Vagina (tissue), 2 donors: ENCODE measurements around the gene PRIMA1. TPM values are rescaled to one million over a fixed set of nuclear protein-coding genes. Genes with fewer than 3 reads are reported as not detected.

Experiments
- DNase-seq, 2 donors: peaks; one replicate each; pipeline ENCODE4 v3.0.0-alpha.2; 2017; ENCODE audit errors: extremely low spot score in 2 of 2
- H3K27ac ChIP-seq: fragments of 200-600 bp; sonication (generic); one replicate; pipeline ENCODE4 v1.5.1; 2019
- H3K27me3 ChIP-seq: fragments of 200-600 bp; sonication (generic); one replicate; pipeline ENCODE4 v1.5.1; 2019
- H3K36me3 ChIP-seq, 2 donors: fragments of 200-600 bp; sonication (generic); one replicate each; pipeline ENCODE4 v1.5.1; 2017 to 2019
- H3K4me1 ChIP-seq: fragments of 200-600 bp; sonication (generic); one replicate; pipeline ENCODE4 v1.5.1; 2019
- H3K4me3 ChIP-seq, 2 donors: fragments of 200-600 bp; sonication (generic); 1 replicate in 1 of 2; 2 replicates in 1 of 2; pipeline ENCODE4 v1.5.1; 2016 to 2019
- H3K9me3 ChIP-seq: fragments of 200-600 bp; sonication (generic); one replicate; pipeline ENCODE4 v1.5.1; 2019
- CTCF ChIP-seq, 3 experiments: fragments of 450-650 bp in 2 of 3; fragments of 200-600 bp in 1 of 3; sonication (generic) in 1 of 3; IDR thresholded peaks; one replicate each; pipeline ENCODE4 v1.5.1; 2017 to 2019; ENCODE audit warnings: antibody characterized with exemption in 3 of 3, mild to moderate bottlenecking in 2 of 3, moderate library complexity in 2 of 3
- POLR2A ChIP-seq, 2 donors: fragments of 450-650 bp; IDR thresholded peaks; one replicate each; pipeline ENCODE4 v1.6.1; 2017; ENCODE audit warnings: antibody characterized with exemption in 2 of 2, mild to moderate bottlenecking in 2 of 2, moderate library complexity in 2 of 2
- POLR2AphosphoS5 ChIP-seq, 2 donors: sonication (generic); formaldehyde crosslinking; IDR thresholded peaks; one replicate each; pipeline ENCODE4 v1.9.0; 2017; ENCODE audit warnings: antibody characterized with exemption in 2 of 2, mild to moderate bottlenecking in 2 of 2, low read depth in 1 of 2; ENCODE audit not compliant: insufficient read depth in 1 of 2
- intact Hi-C: fragments of 100-400 bp; cut with DNase I; formaldehyde crosslinking; loops from one replicate; pipeline ENCODE4 v1.15.1; 2023
- total RNA-seq: library from RNA; depleted of rRNA; stranded (reverse); fragments of >200 nt; gene quantifications from one replicate; pipeline ENCODE4 v1.2.3, GENCODE V29; 2016

Gene PRIMA1
- total RNA-seq, 1 donor from 2014 or later: 6.1 TPM

- Histone ChIP-seq H3K27ac (no peak overlapping the region), H3K4me1 (no peaks in the 10 kb centered on the region), H3K27me3 (no peaks in the 10 kb centered on the region), H3K4me3 (no peak overlapping the region), H3K9me3 (no peaks in the 10 kb centered on the region), H3K36me3 (no peaks in the 10 kb centered on the region)
- intact Hi-C loops: no loop called here
- TF ChIP-seq CTCF (IDR thresholded peaks at IDR 0.05) (no peak), POLR2AphosphoS5 (IDR thresholded peaks at IDR 0.05; ENCODE audit: insufficient read depth in 1 of 2, low read depth in 1 of 2) (no peak), POLR2A (IDR thresholded peaks at IDR 0.05) (no peak)
- no peak for DNase-seq
Observed at GRCh38 chr14:93688239-93688666, 100.0 kb downstream of the PRIMA1 start.

DNA sequence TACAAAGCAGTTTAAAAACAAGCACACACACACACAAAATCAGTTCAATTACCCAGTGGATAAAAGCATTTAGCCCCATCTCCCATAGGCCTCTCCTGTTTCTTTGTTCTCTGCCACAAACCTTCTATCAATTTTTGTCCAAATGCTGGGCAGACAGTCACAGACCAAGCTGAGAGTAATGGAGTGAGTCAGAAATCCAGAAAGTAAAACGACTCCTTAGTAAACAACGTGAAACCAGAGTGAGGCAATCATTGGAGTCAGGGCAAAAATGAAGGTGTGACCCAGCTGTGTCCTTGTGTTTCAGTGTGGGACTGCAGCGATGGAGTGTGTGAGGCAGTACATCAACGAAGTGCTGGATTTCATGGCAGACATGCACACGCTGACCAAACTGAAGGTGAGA is 102.0 kb downstream of the PRIMA1 start:
- Histone ChIP-seq H3K27me3 (no peaks in the 10 kb centered on the region), H3K36me3 (no peaks in the 10 kb centered on the region), H3K4me3 (no peak overlapping the region), H3K9me3 (no peaks in the 10 kb centered on the region), H3K27ac (no peak overlapping the region), H3K4me1 (no peaks in the 10 kb centered on the region)
- TF ChIP-seq CTCF (IDR thresholded peaks at IDR 0.05) (no peak), POLR2AphosphoS5 (IDR thresholded peaks at IDR 0.05; ENCODE audit: insufficient read depth in 1 of 2, low read depth in 1 of 2) (no peak), POLR2A (IDR thresholded peaks at IDR 0.05) (no peak)
- intact Hi-C loops: no loop called here
- no peak for DNase-seq

GRCh38 chr14:93685121-93685895 is 103.0 kb downstream of the PRIMA1 start:
- no peaks in the 10 kb centered on the region for H3K9me3 ChIP-seq
- TF ChIP-seq POLR2AphosphoS5 (IDR thresholded peaks at IDR 0.05; ENCODE audit: insufficient read depth in 1 of 2, low read depth in 1 of 2): no peak
- H3K4me1 ChIP-seq: no peaks in the 10 kb centered on the region
- no peak overlapping the region for H3K4me3 ChIP-seq
- H3K27ac ChIP-seq: no peak overlapping the region
- H3K27me3 ChIP-seq: no peaks in the 10 kb centered on the region
- H3K36me3 ChIP-seq: no peaks in the 10 kb centered on the region
- intact Hi-C loops: no loop called here
- no peak for DNase-seq

DNA sequence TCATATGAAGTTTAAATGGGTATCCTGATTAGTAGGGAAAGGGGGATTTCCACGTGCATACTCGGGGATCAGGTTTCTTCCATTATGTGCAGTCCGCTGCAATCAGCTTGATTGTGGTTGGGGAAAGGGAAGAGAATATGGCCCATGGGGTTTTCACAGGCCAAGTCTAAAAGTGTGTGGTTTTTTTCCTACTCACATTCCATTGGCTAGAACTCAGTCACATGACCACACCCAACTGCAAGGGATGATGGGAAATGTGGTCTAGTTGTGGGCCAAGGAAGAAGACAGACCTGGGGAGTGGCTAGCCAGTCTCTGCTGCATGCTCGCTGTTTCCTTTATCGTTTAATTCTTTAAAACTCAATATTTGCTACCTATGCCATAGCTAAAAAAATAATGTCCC is 105.1 kb downstream of the PRIMA1 start:
- Histone ChIP-seq H3K27ac (no peak overlapping the region), H3K36me3 (no peaks in the 10 kb centered on the region), H3K4me1 (no peaks in the 10 kb centered on the region), H3K4me3 (no peak overlapping the region), H3K27me3 (no peaks in the 10 kb centered on the region), H3K9me3 (no peaks in the 10 kb centered on the region)
- intact Hi-C loops: no loop called here
- no peak for DNase-seq
- no peak for TF ChIP-seq POLR2AphosphoS5 (IDR thresholded peaks at IDR 0.05; ENCODE audit: insufficient read depth in 1 of 2, low read depth in 1 of 2)

- DNase-seq: no peak
- Histone ChIP-seq H3K27ac (no peak overlapping the region), H3K36me3 (no peaks in the 10 kb centered on the region), H3K4me3 (no peak overlapping the region), H3K27me3 (no peaks in the 10 kb centered on the region), H3K9me3 (no peaks in the 10 kb centered on the region), H3K4me1 (no peaks in the 10 kb centered on the region)
- TF ChIP-seq CTCF (IDR thresholded peaks at IDR 0.05): no peak
- TF ChIP-seq POLR2A (IDR thresholded peaks at IDR 0.05): no peak
- TF ChIP-seq POLR2AphosphoS5 (IDR thresholded peaks at IDR 0.05; ENCODE audit: insufficient read depth in 1 of 2, low read depth in 1 of 2): no peak
- intact Hi-C loops: no loop called here
Observed at GRCh38 chr14:93682459-93682858, 105.8 kb downstream of the PRIMA1 start.

- Histone ChIP-seq H3K4me3 (no peak overlapping the region), H3K4me1 (no peaks in the 10 kb centered on the region)
Observed at GRCh38 chr14:93676416-93676958, 111.8 kb downstream of the PRIMA1 start.

More at GRCh38 chr14:93676416-93676958, 111.8 kb downstream of the PRIMA1 start:
- no peak for TF ChIP-seq CTCF (IDR thresholded peaks at IDR 0.05)
- no peak for TF ChIP-seq POLR2A (IDR thresholded peaks at IDR 0.05)
- no peak for TF ChIP-seq POLR2AphosphoS5 (IDR thresholded peaks at IDR 0.05; ENCODE audit: insufficient read depth in 1 of 2, low read depth in 1 of 2)
- Histone ChIP-seq H3K27ac (no peak overlapping the region), H3K27me3 (no peaks in the 10 kb centered on the region), H3K9me3 (no peaks in the 10 kb centered on the region), H3K36me3 (no peaks in the 10 kb centered on the region)
- intact Hi-C loops: no loop called here
- no peak for DNase-seq
